Kidney (tissue), 14 donors: Measurements from ENCODE around the gene LPCAT3. TPM values are rescaled to one million over a fixed set of nuclear protein-coding genes. Genes with fewer than 3 reads are reported as not detected.

ENCODE experiments used
- DNase-seq, 5 donors: peaks; one replicate each; pipeline ENCODE4 v3.0.0-alpha.2; 2013 to 2020
- FAIRE-seq: peaks from 2 replicates; lab custom pipeline; 2012; peaks lifted over from hg19 to GRCh38; lab: Jason Lieb, UNC
- H3K27ac ChIP-seq, 2 donors: one replicate each; pipeline ENCODE4 v1.7.0; 2013; ENCODE audit warnings: low read depth in 2 of 2, low read length in 2 of 2, inconsistent platforms in 1 of 2
- H3K27me3 ChIP-seq: one replicate; pipeline ENCODE4 v1.7.1; 2013; ENCODE audit warnings: low read length, inconsistent platforms; ENCODE audit not compliant: control insufficient read depth, insufficient read depth
- H3K36me3 ChIP-seq, 3 donors: one replicate each; pipeline versions ENCODE4 v1.7.0 to v1.7.1; 2013; ENCODE audit warnings: low read length in 3 of 3, control low read depth in 1 of 3, inconsistent platforms in 1 of 3; ENCODE audit not compliant: insufficient read depth in 3 of 3, control insufficient read depth in 2 of 3
- H3K4me1 ChIP-seq, 3 donors: one replicate each; pipeline versions ENCODE4 v1.7.0 to v1.7.1; 2013; ENCODE audit warnings: low read length in 3 of 3, inconsistent platforms in 1 of 3, low read depth in 1 of 3; ENCODE audit not compliant: control insufficient read depth in 2 of 3, insufficient read depth in 2 of 3
- H3K4me3 ChIP-seq, 3 donors: one replicate each; pipeline versions ENCODE4 v1.7.0 to v1.8.1; 2013; ENCODE audit warnings: low read length in 3 of 3, control low read depth in 1 of 3, inconsistent platforms in 1 of 3
- H3K9ac ChIP-seq, 3 donors: one replicate each; pipeline versions ENCODE4 v1.7.0 to v1.7.1; 2013; ENCODE audit warnings: low read length in 3 of 3, control low read depth in 1 of 3, inconsistent platforms in 1 of 3
- H3K9me3 ChIP-seq, 3 donors: one replicate each; pipeline versions ENCODE4 v1.7.0 to v1.7.1; 2013; ENCODE audit warnings: low read length in 3 of 3, control low read depth in 1 of 3, inconsistent platforms in 1 of 3; ENCODE audit not compliant: control insufficient read depth in 2 of 3, insufficient read depth in 1 of 3
- intact Hi-C: fragments of 100-400 bp; cut with DNase I; formaldehyde crosslinking; loops from one replicate; pipeline ENCODE4 v1.11.1; 2022
- polyA plus RNA-seq: library from polyadenylated mRNA; stranded (reverse); fragments of 350-450 nt; fragmentation: Illumina TruSeq; extraction: RNeasy Lipid Tissue Mini Kit (QIAGEN cat#74804); gene quantifications from one replicate; pipeline ENCODE4 v1.2.3, GENCODE V29; 2014; ENCODE audit warnings: low read depth, low replicate concordance; ENCODE audit not compliant: insufficient read depth
- total RNA-seq: library from RNA; stranded (reverse); fragmentation: NEBNext Ultra II Directional; extraction: Animal tissue kit (Norgen Biotek cat#: 25700); gene quantifications from one replicate; pipeline ENCODE4 v1.2.1, GENCODE V29; 2021
- TF ChIP-seq, protein P1 (sequence below): IDR thresholded peaks from 3 replicates; pipeline ENCODE4 v1.5.1; 2012; ENCODE audit warnings: mild to moderate bottlenecking, moderate library complexity, borderline replicate concordance; ENCODE audit not compliant: insufficient read depth; ENCODE audit errors: extremely low read depth
- donor health status: control.
- donor health status: control.
- donor health status: control.
- donor health status: control.
- donor health status: control.
- donor health status: DM: yes; HTN: yes; CAD: no.
- donor health status: Normal renal cell carcinoma (clear cell type).

The LPCAT3 gene
- total and polyA plus RNA-seq, 2 donors from 2014 or later: 59.2 to 77.8 TPM

DNA sequence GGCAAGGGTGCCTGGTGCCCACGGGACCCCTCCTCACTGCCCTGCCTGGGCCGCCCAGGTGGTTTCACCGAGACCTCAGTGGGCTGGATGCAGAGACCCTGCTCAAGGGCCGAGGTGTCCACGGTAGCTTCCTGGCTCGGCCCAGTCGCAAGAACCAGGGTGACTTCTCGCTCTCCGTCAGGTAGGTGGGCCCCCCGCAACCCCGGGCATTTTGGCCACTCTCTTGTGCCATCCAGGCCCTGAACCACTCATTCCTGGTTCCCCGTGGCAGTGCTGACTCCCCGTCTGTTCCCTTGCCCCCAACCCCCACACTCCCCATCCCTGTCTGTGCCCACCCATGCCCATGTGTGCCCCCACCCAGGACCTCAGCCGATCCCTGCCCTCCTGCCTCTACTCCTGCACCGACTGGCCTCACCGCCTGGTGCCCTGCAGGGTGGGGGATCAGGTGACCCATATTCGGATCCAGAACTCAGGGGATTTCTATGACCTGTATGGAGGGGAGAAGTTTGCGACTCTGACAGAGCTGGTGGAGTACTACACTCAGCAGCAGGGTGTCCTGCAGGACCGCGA is 66.6 kb downstream of the LPCAT3 start:
- H3K9ac ChIP-seq: no peak overlapping the region
- FAIRE-seq (no peak), DNase-seq (peak in 1 of 5 donors; percentile 73)
- intact Hi-C loops: no loop called here
- H3K27ac ChIP-seq: peak overlapping the region in 1 of 2 donors; percentile 33
- H3K9me3 ChIP-seq: no peaks in the 10 kb centered on the region
- no peak overlapping the region for H3K4me3 ChIP-seq
- no peaks in the 10 kb centered on the region for H3K36me3 ChIP-seq
- peaks cover 0 to 8% (median 4%) of the 10 kb centered on the region in 3 donors for H3K4me1 ChIP-seq
- H3K27me3 ChIP-seq: no peaks in the 10 kb centered on the region
- TF ChIP-seq, protein P1, sequence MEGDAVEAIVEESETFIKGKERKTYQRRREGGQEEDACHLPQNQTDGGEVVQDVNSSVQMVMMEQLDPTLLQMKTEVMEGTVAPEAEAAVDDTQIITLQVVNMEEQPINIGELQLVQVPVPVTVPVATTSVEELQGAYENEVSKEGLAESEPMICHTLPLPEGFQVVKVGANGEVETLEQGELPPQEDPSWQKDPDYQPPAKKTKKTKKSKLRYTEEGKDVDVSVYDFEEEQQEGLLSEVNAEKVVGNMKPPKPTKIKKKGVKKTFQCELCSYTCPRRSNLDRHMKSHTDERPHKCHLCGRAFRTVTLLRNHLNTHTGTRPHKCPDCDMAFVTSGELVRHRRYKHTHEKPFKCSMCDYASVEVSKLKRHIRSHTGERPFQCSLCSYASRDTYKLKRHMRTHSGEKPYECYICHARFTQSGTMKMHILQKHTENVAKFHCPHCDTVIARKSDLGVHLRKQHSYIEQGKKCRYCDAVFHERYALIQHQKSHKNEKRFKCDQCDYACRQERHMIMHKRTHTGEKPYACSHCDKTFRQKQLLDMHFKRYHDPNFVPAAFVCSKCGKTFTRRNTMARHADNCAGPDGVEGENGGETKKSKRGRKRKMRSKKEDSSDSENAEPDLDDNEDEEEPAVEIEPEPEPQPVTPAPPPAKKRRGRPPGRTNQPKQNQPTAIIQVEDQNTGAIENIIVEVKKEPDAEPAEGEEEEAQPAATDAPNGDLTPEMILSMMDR: no peak

- Histone ChIP-seq H3K36me3 (no peaks in the 10 kb centered on the region), H3K9ac (no peak within 1 kb of the TSS), H3K27ac (peak within 1 kb of the TSS in 1 of 2 donors; percentile 33), H3K4me3 (no peak within 1 kb of the TSS), H3K4me1 (peaks cover 0 to 11% (median 6%) of the 10 kb centered on the region in 3 donors), H3K9me3 (no peaks in the 10 kb centered on the region), H3K27me3 (no peaks in the 10 kb centered on the region)
- FAIRE-seq (no peak), DNase-seq (peak in 1 of 5 donors; percentile 86)
- TF ChIP-seq, protein P1: no peak
- intact Hi-C loops: no loop called here
These were observed 67.3 kb downstream of the LPCAT3 start, which contains the start of gene PTPN6 for GRCh38 chr12:6950811-6951540. Gene PTPN6, plus strand, starts transcription at chr12:6951356. Its CDS starts 157 bp downstream, at chr12:6951513.

DNA sequence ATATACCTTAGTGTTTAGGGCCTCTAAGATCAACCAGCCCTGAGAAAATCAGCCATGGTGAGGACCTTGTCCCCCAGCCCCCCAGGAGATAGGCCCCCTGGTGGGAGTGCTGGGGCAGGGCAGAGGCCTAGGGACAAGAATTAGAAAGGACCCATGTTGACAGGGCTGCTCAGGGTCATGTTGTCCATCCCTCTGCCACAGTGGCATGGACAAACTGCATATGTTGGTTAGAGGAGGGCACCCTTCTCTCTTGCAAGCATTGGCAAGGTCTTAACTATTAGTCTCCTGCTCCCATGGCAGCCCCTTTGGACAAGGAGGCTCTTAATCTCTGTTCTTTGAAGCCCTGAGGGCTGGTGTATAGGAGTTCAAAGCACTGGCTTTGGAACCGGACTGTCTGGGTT is 67.9 kb downstream of the LPCAT3 start:
- H3K27ac ChIP-seq: no peak overlapping the region

More for the DNA sequence above, 67.9 kb downstream of the LPCAT3 start:
- Histone ChIP-seq H3K4me3 (no peak overlapping the region), H3K27me3 (no peaks in the 10 kb centered on the region), H3K9me3 (no peaks in the 10 kb centered on the region), H3K36me3 (no peaks in the 10 kb centered on the region), H3K4me1 (peaks cover 0 to 16% (median 11%) of the 10 kb centered on the region in 3 donors), H3K9ac (no peak overlapping the region)
- peak in 1 of 5 donors; percentile 27 for DNase-seq
- intact Hi-C loops: no loop called here
- TF ChIP-seq, protein P1: no peak
- FAIRE-seq: no peak
